OCI-LY7 (cell line): Measurements from ENCODE around the gene RASGRP3. TPM values are rescaled to one million over a fixed set of nuclear protein-coding genes. Genes with fewer than 3 reads are reported as not detected.

Experiments
- BruUV-seq: library from RNA; stranded (reverse); fragments of 400-500 nt; replicated peaks from 2 replicates; lab custom pipeline; 2021; lab: Mats Ljungman, UMichigan
- CTCF ChIA-PET: fragments of 300-600 bp; sonication (Branson Sonifier 250); formaldehyde crosslinking; loops from one replicate; lab custom pipeline; 2022; ENCODE audit warnings: antibody characterized with exemption; ENCODE audit not compliant: unreplicated experiment; lab: Charles Lee
- POLR2A ChIA-PET: fragments of 300-600 bp; sonication (Branson Sonifier 250); formaldehyde crosslinking; loops from one replicate; lab custom pipeline; 2022; ENCODE audit warnings: antibody characterized with exemption; lab: Charles Lee
- DNase-seq: peaks from one replicate; pipeline ENCODE4 v3.0.0-alpha.2; 2015; ENCODE audit warnings: low spot score
- H2AFZ ChIP-seq: fragments of 200-600 bp; sonication (generic), shearing (Covaris generic); 2 replicates; pipeline ENCODE4 v1.6.1; 2014; ENCODE audit warnings: mild to moderate bottlenecking, antibody characterized with exemption, low read length, moderate library complexity
- H3K27ac ChIP-seq: fragments of 200-600 bp; sonication (generic); 2 replicates; pipeline ENCODE4 v1.5.1; 2014; ENCODE audit warnings: mixed run types, low read depth, mild to moderate bottlenecking, moderate library complexity, low read length, inconsistent platforms; ENCODE audit not compliant: poor library complexity, severe bottlenecking
- H3K36me3 ChIP-seq: fragments of 200-600 bp; sonication (generic); 2 replicates; pipeline ENCODE4 v1.6.1; 2014; ENCODE audit warnings: mild to moderate bottlenecking, antibody characterized with exemption, low read length, moderate library complexity, mixed read lengths; ENCODE audit not compliant: insufficient read depth
- H3K4me1 ChIP-seq: fragments of 200-600 bp; sonication (generic); 2 replicates; pipeline ENCODE4 v1.5.1; 2014; ENCODE audit warnings: mild to moderate bottlenecking, low read length; ENCODE audit not compliant: insufficient read depth, poor library complexity, severe bottlenecking
- H3K4me2 ChIP-seq: fragments of 200-600 bp; sonication (generic); 2 replicates; pipeline ENCODE4 v1.6.1; 2014; ENCODE audit warnings: mild to moderate bottlenecking, low read length
- H3K4me3 ChIP-seq: fragments of 200-600 bp; sonication (generic); 2 replicates; pipeline ENCODE4 v1.5.1; 2014; ENCODE audit warnings: mild to moderate bottlenecking, low read depth, low read length; ENCODE audit not compliant: poor library complexity, severe bottlenecking
- H3K79me2 ChIP-seq: fragments of 200-600 bp; sonication (generic); 2 replicates; pipeline ENCODE4 v1.6.1; 2016; ENCODE audit warnings: low read depth, mild to moderate bottlenecking, low read length, moderate library complexity, mixed read lengths; ENCODE audit not compliant: insufficient read depth
- H3K9me2 ChIP-seq: fragments of 200-600 bp; sonication (generic); 2 replicates; pipeline ENCODE4 v1.6.1; 2016; ENCODE audit warnings: mild to moderate bottlenecking, low read length, mixed read lengths; ENCODE audit not compliant: insufficient read depth
- H3K9me3 ChIP-seq: fragments of 200-600 bp; sonication (generic); 2 replicates; pipeline ENCODE4 v1.6.1; 2014; ENCODE audit warnings: mild to moderate bottlenecking, mixed run types, low read length, mixed read lengths
- H4K20me1 ChIP-seq: fragments of 200-600 bp; sonication (generic); 2 replicates; pipeline ENCODE4 v1.6.1; 2014; ENCODE audit warnings: mild to moderate bottlenecking, antibody characterized with exemption, low read length, moderate library complexity, mixed read lengths; ENCODE audit not compliant: insufficient read depth
- CTCF ChIP-seq: fragments of 200-600 bp; sonication (generic); conservative IDR thresholded peaks from 2 replicates; pipeline ENCODE4 v1.5.1; 2014; ENCODE audit warnings: mild to moderate bottlenecking, antibody characterized with exemption, low read length, moderate library complexity, mixed read lengths
- EZH2phosphoT487 ChIP-seq: fragments of 200-600 bp; sonication (generic); IDR thresholded peaks from 2 replicates; pipeline ENCODE4 v1.6.1; 2018; ENCODE audit warnings: low read depth, borderline replicate concordance, mild to moderate bottlenecking, mixed run types, antibody characterized with exemption, low read length, moderate library complexity, mixed read lengths
- intact Hi-C: fragments of 100-400 bp; cut with micrococcal nuclease; formaldehyde crosslinking; loops from one replicate; pipeline ENCODE4 v1.10.0; 2022; ENCODE audit not compliant: unreplicated experiment
- total RNA-seq, 2 experiments: library from RNA; depleted of rRNA in 1 of 2; stranded (reverse); fragments of >200 nt in 1 of 2; shearing (Covaris generic) in 1 of 2; gene quantifications; 2 replicates each; pipeline ENCODE4 v1.2.3, GENCODE V29; 2014 to 2022

The RASGRP3 gene
- total RNA-seq, 2 experiments from 2014 or later: 5.1 to 8.7 TPM

GRCh38 chr2:33605056-33605455 is 128.6 kb downstream of the RASGRP3 start:
- Histone ChIP-seq H3K27ac (no peak overlapping the region), H4K20me1 (no peaks in the 10 kb centered on the region), H3K4me3 (no peak overlapping the region), H3K9me3 (no peaks in the 10 kb centered on the region), H3K4me2 (no peak overlapping the region), H3K4me1 (peaks cover under 1% of the 10 kb centered on the region), H3K36me3 (no peaks in the 10 kb centered on the region), H2AFZ (no peak overlapping the region), H3K79me2 (no peaks in the 10 kb centered on the region), H3K9me2 (no peaks in the 10 kb centered on the region)
- intact Hi-C loops: no loop called here
- CTCF ChIA-PET: no interaction called here
- DNase-seq: no peak
- POLR2A ChIA-PET: no interaction called here
- no TSS peak for BruUV-seq
- TF ChIP-seq CTCF (no peak), EZH2phosphoT487 (no peak)

GRCh38 chr2:33606100-33606499 is 129.7 kb downstream of the RASGRP3 start:
- ChIA-PET POLR2A (no interaction called here), CTCF (no interaction called here)

GRCh38 chr2:33606622-33607021 is 130.2 kb downstream of the RASGRP3 start:
- Histone ChIP-seq H2AFZ (no peak overlapping the region), H3K36me3 (no peaks in the 10 kb centered on the region), H3K4me1 (no peaks in the 10 kb centered on the region), H3K79me2 (no peaks in the 10 kb centered on the region), H4K20me1 (no peaks in the 10 kb centered on the region), H3K4me2 (no peak overlapping the region), H3K9me3 (no peaks in the 10 kb centered on the region), H3K27ac (no peak overlapping the region), H3K4me3 (no peak overlapping the region), H3K9me2 (no peaks in the 10 kb centered on the region)
- POLR2A ChIA-PET: interaction anchor here (0.6 to 0.7 kb wide), 3 partner anchors 17 to 90 kb away, joined by 3 to 5 read pairs (median 4); no protein-coding TSS in a partner anchor
- intact Hi-C loops: no loop called here
- CTCF ChIA-PET: no interaction called here
- no TSS peak for BruUV-seq
- no peak for DNase-seq
- TF ChIP-seq EZH2phosphoT487: no peak

More at GRCh38 chr2:33606100-33606499, 129.7 kb downstream of the RASGRP3 start:
- Histone ChIP-seq H2AFZ (no peak overlapping the region), H3K9me3 (no peaks in the 10 kb centered on the region), H3K36me3 (no peaks in the 10 kb centered on the region), H3K9me2 (no peaks in the 10 kb centered on the region), H3K4me3 (no peak overlapping the region), H3K27ac (no peak overlapping the region), H3K79me2 (no peaks in the 10 kb centered on the region), H3K4me2 (no peak overlapping the region), H4K20me1 (no peaks in the 10 kb centered on the region), H3K4me1 (no peaks in the 10 kb centered on the region)
- BruUV-seq: no TSS peak
- no peak for DNase-seq
- no peak for TF ChIP-seq EZH2phosphoT487
- TF ChIP-seq CTCF: no peak
- intact Hi-C loops: no loop called here
